SJSA1 (cell line): ENCODE measurements around the gene ZDHHC24. TPM values are rescaled to one million over a fixed set of nuclear protein-coding genes. Genes with fewer than 3 reads are reported as not detected.
"Not testable (repeated sequence)": the region's sequence is repeated elsewhere in the genome, so short reads cannot be mapped to it uniquely, and the experiment has no call there.

Experiments
- DNase-seq, 2 experiments: peaks; one replicate each; pipeline ENCODE4 v3.0.0-alpha.2; 2015 to 2020; ENCODE audit warnings: low spot score in 2 of 2, low read depth in 1 of 2
- H3K27ac ChIP-seq: fragments of 250-450 bp; sonication (Bioruptor Pico); 2 replicates; pipeline ENCODE4 v1.5.1; 2020; ENCODE audit warnings: mild to moderate bottlenecking, moderate library complexity
- H3K27me3 ChIP-seq: fragments of 250-450 bp; sonication (Bioruptor Pico); replicated peaks from 2 replicates; pipeline ENCODE4 v1.5.1; 2020; ENCODE audit warnings: mild to moderate bottlenecking, moderate library complexity
- H3K36me3 ChIP-seq: fragments of 250-450 bp; sonication (Bioruptor Pico); 2 replicates; pipeline ENCODE4 v1.5.1; 2020; ENCODE audit warnings: mild to moderate bottlenecking
- H3K4me1 ChIP-seq: fragments of 250-450 bp; sonication (Bioruptor Pico); replicated peaks from 2 replicates; pipeline ENCODE4 v1.6.1; 2021; ENCODE audit warnings: mild to moderate bottlenecking
- H3K4me3 ChIP-seq: fragments of 250-450 bp; sonication (Bioruptor Pico); 2 replicates; pipeline ENCODE4 v1.5.1; 2020; ENCODE audit warnings: mild to moderate bottlenecking
- H3K9me3 ChIP-seq: fragments of 250-450 bp; sonication (Bioruptor Pico); replicated peaks from 2 replicates; pipeline ENCODE4 v1.5.1; 2020; ENCODE audit warnings: mild to moderate bottlenecking
- total RNA-seq: library from RNA; depleted of rRNA; stranded (reverse); fragments of >200 nt; shearing (Covaris generic); gene quantifications from 2 replicates; pipeline ENCODE4 v1.2.3, GENCODE V29; 2014; rRNA removed

ZDHHC24 gene, protein sequence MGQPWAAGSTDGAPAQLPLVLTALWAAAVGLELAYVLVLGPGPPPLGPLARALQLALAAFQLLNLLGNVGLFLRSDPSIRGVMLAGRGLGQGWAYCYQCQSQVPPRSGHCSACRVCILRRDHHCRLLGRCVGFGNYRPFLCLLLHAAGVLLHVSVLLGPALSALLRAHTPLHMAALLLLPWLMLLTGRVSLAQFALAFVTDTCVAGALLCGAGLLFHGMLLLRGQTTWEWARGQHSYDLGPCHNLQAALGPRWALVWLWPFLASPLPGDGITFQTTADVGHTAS
- 17.9 and 18.3 TPM in 2 replicates for total RNA-seq

GRCh38 chr11:66545701-66546367, at the start of gene ZDHHC24:
ZDHHC24 (minus strand) TSS chr11:66546048; CDS start chr11:66546003, 45 bp downstream.
- peak; percentile 99 to 100 for DNase-seq
- no peaks in the 10 kb centered on the region; the same call in 1 of the 2 replicates for H3K27me3 ChIP-seq
- peak within 1 kb of the TSS; percentile 31 for H3K27ac ChIP-seq
- H3K4me1 ChIP-seq = peaks cover 9% of the 10 kb centered on the region
- H3K9me3 ChIP-seq = no peaks in the 10 kb centered on the region
- H3K4me3 ChIP-seq = peak within 1 kb of the TSS; percentile 68
- peaks cover 5% of the 10 kb centered on the region for H3K36me3 ChIP-seq

DNA sequence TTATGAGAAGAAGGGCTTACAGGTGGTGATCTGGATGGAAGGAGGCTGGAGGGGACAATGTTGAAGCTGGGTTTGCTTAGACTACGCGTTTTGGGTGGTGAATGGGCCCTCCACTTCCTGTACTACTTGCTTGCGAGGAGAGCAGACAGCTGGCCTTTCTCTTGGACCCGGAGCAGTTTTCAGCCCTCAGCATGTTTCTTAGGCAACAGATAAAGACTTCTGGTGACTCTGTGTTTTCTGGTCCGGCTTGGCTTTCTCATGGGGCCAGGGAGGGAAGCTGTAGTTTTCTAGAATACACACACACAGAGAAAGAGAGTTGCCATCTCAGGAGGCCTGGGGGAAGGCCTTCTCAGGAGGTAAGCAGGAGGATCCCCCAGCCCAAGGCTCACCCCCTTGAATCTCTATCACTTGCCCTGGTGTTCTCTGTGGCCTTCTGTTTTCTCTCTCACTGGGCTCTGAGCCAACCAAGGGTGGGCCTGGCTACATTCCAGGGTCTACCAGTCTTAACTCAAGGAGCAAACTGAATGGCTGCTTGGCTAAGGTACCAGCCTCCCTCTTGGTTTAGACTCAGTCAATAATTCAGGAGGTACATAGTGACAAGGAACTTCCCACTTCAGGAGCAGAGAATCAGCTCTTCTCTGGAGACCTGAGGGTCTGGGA, 49.5 kb upstream of the ZDHHC24 start:
- no peak overlapping the region for H3K4me3 ChIP-seq
- H3K9me3 ChIP-seq = no peaks in the 10 kb centered on the region
- DNase-seq = no peak
- no peak overlapping the region for H3K27ac ChIP-seq
- H3K36me3 ChIP-seq = peaks cover 16% of the 10 kb centered on the region
- H3K27me3 ChIP-seq = no peaks in the 10 kb centered on the region
- H3K4me1 ChIP-seq = peaks cover 14% of the 10 kb centered on the region

GRCh38 chr11:66593650-66594049, 47.8 kb upstream of the ZDHHC24 start:
- Histone ChIP-seq H3K36me3 (peaks cover 5% of the 10 kb centered on the region; the same call in 1 of the 2 replicates), H3K27ac (peak overlapping the region; percentile 7; the same call in 1 of the 2 replicates), H3K4me3 (peak overlapping the region; percentile 55), H3K4me1 (peaks cover 14% of the 10 kb centered on the region), H3K27me3 (no peaks in the 10 kb centered on the region), H3K9me3 (no peaks in the 10 kb centered on the region)
- DNase-seq = no peak

DNA sequence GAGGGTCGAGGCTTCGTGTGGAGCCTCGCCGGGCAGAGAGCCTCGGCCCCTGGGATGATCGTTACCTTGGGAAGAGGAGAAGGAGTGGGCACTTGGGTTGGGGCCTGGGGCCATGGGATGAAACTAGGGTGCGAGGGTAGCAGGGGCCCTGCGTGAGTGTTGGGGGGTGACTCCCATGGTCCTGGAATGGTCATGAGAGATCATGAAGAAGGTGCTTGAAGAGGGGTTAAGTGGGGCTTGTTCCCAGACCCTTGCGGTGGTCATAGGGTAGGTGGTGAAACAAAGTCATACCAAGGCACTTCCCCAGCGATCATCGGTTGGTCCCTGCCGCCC, 47.4 kb upstream of the ZDHHC24 start:
- Histone ChIP-seq H3K4me1 (peaks cover 14% of the 10 kb centered on the region), H3K4me3 (peak overlapping the region; percentile 55), H3K9me3 (no peaks in the 10 kb centered on the region), H3K36me3 (peaks cover 5% of the 10 kb centered on the region; the same call in 1 of the 2 replicates), H3K27ac (peak overlapping the region; percentile 7), H3K27me3 (no peaks in the 10 kb centered on the region)
- no peak for DNase-seq

- H3K36me3 ChIP-seq = peaks cover 5% of the 10 kb centered on the region; the same call in 1 of the 2 replicates
- DNase-seq = peak; percentile 99 to 100
- no peaks in the 10 kb centered on the region for H3K9me3 ChIP-seq
- H3K4me3 ChIP-seq = peak within 1 kb of the TSS; percentile 55
- no peaks in the 10 kb centered on the region for H3K27me3 ChIP-seq
- H3K4me1 ChIP-seq = peaks cover 14% of the 10 kb centered on the region
- H3K27ac ChIP-seq = peak within 1 kb of the TSS; percentile 7
Observed at GRCh38 chr11:66592457-66593302, 46.8 kb upstream of the ZDHHC24 start, which contains the start of the genes CCDC87 and CCS. CCDC87 (minus strand) TSS chr11:66593063; CDS start chr11:66593015, 48 bp downstream. CCS (plus strand) TSS chr11:66593185; CDS start chr11:66593262, 77 bp downstream.

DNA sequence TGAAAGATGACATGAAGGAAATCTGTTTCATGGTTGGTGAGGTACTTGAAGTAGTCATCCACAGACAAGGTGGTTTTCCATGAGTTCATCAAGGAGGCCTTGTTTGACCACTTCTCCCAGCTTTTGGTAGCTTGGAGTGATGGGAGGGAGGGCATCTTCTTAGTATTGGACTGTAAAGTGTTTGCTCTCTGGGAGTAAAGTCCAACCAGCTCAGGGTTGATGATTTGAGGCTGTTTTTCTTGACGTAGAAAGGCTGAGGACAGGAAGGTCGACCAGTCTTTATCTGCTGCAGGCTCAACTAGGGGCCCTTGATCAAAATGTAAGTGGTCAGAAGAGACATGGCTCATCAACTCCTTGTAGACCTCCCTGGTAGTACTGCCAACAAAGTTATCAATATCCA, 45.3 kb upstream of the ZDHHC24 start:
- H3K27ac ChIP-seq = no peak overlapping the region
- H3K4me1 ChIP-seq = peaks cover 14% of the 10 kb centered on the region
- H3K36me3 ChIP-seq = no peaks in the 10 kb centered on the region
- no peak for DNase-seq
- H3K27me3 ChIP-seq = no peaks in the 10 kb centered on the region
- no peak overlapping the region for H3K4me3 ChIP-seq
- no peaks in the 10 kb centered on the region for H3K9me3 ChIP-seq

GRCh38 chr11:66589996-66590675, 44.3 kb upstream of the ZDHHC24 start:
- H3K36me3 ChIP-seq = no peaks in the 10 kb centered on the region
- H3K27me3 ChIP-seq = no peaks in the 10 kb centered on the region
- H3K9me3 ChIP-seq = no peaks in the 10 kb centered on the region
- no peak overlapping the region for H3K4me3 ChIP-seq
- H3K4me1 ChIP-seq = peaks cover 14% of the 10 kb centered on the region
- H3K27ac ChIP-seq = no peak overlapping the region
- no peak for DNase-seq

- not testable (repeated sequence) for H3K36me3 ChIP-seq
Observed at GRCh38 chr11:66589315-66589714, 43.5 kb upstream of the ZDHHC24 start.

DNA sequence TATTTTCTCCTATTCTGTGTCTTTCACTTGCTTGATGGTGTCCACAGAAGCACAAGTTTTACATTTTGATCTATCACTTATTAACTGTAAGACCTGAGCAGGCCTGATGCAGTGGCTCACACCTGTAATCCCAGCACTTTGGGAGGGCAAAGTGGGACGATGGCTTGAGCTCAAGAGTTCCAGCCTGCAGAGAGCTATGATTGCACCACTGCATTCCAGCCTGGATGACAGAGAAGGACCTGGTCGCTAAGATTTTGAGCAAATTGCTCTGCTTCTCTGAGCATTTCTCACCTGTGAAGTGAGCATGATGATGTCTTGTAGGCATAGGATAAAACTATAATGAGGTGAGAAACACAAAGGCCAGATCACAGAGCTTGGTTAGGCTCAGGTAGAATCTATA, 40.3 kb upstream of the ZDHHC24 start:
- no peaks in the 10 kb centered on the region; the same call in 1 of the 2 replicates for H3K27me3 ChIP-seq
- no peak for DNase-seq
- peaks cover 7% of the 10 kb centered on the region; the same call in 1 of the 2 replicates for H3K9me3 ChIP-seq
- H3K4me1 ChIP-seq = no peaks in the 10 kb centered on the region
- no peak overlapping the region for H3K4me3 ChIP-seq
- H3K36me3 ChIP-seq = no peaks in the 10 kb centered on the region
- H3K27ac ChIP-seq = no peak overlapping the region

More at GRCh38 chr11:66589315-66589714, 43.5 kb upstream of the ZDHHC24 start:
- H3K4me1 ChIP-seq = peaks cover 14% of the 10 kb centered on the region
- H3K4me3 ChIP-seq, H3K27me3 ChIP-seq, H3K27ac ChIP-seq, DNase-seq, H3K9me3 ChIP-seq: not testable (repeated sequence)

- not testable (repeated sequence) for H3K27ac ChIP-seq, H3K9me3 ChIP-seq, DNase-seq, H3K36me3 ChIP-seq, H3K4me3 ChIP-seq, H3K4me1 ChIP-seq, H3K27me3 ChIP-seq
Observed at GRCh38 chr11:66585447-66585846, 39.6 kb upstream of the ZDHHC24 start.

DNA sequence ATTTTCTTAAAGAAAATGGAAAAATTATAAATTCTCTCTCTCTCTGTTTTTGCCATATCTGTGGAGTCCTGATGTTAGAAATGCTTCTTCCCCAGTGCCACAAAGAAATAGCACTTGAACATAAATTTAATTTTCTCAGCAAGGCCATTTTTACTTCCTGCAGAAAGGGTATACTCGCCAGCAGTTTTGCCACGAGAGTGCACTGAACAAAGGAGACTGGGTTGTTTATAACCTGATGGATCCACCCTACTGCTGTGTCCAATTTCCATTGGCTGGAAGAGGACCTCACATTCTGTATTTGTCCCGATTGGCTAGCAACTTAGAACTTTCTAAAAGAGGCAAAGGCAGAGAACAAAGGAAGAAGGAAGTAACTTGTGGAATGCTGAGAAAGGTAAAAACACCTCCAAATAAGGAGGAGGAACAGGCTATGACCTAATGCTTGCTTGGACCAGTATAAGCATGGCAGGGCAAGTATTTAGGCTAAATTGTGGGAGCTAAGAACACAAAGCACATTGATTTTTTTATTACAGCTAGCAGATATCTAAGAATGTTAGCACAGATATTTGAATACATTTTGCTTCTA, 36.8 kb upstream of the ZDHHC24 start:
- not testable (repeated sequence) for H3K9me3 ChIP-seq, H3K27me3 ChIP-seq, H3K4me3 ChIP-seq, DNase-seq, H3K27ac ChIP-seq, H3K36me3 ChIP-seq, H3K4me1 ChIP-seq

DNA sequence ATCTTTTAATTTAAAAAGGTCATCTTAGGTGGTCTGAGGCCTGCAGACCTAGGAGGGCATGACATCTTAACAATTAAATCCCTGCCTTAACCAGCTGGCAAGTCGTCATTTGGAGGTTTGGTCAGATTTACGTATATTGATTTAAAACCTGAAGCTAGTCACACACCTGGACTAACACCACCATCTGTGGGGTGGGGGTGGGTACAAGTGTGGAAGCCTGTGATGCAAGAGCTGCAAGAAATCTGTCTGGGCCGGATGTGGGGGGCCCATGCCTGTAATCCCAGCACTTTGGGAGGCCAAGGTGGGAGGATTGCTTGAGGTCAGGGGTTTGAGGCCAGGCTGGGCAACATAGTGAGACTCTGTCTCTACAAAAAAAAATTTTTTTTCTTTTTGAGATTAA, 35.4 kb upstream of the ZDHHC24 start:
- no peak overlapping the region for H3K4me3 ChIP-seq
- no peaks in the 10 kb centered on the region; the same call in 1 of the 2 replicates for H3K4me1 ChIP-seq
- H3K36me3 ChIP-seq = no peaks in the 10 kb centered on the region
- peaks cover 7% of the 10 kb centered on the region; the same call in 1 of the 2 replicates for H3K9me3 ChIP-seq
- H3K27me3 ChIP-seq = peaks cover 7% of the 10 kb centered on the region; the same call in 1 of the 2 replicates
- DNase-seq = no peak
- no peak overlapping the region for H3K27ac ChIP-seq
